COLO668 (cell line): ENCODE measurements around the gene JAG1.
"Not testable (repeated sequence)": the region's sequence is repeated elsewhere in the genome, so short reads cannot be mapped to it uniquely, and the experiment has no call there.

ENCODE experiments used
- DNase-seq: peaks from one replicate; lab custom pipeline; 2025; ENCODE audit not compliant: unreplicated experiment; lab: John Stamatoyannopoulos, UW

Gene JAG1

DNA sequence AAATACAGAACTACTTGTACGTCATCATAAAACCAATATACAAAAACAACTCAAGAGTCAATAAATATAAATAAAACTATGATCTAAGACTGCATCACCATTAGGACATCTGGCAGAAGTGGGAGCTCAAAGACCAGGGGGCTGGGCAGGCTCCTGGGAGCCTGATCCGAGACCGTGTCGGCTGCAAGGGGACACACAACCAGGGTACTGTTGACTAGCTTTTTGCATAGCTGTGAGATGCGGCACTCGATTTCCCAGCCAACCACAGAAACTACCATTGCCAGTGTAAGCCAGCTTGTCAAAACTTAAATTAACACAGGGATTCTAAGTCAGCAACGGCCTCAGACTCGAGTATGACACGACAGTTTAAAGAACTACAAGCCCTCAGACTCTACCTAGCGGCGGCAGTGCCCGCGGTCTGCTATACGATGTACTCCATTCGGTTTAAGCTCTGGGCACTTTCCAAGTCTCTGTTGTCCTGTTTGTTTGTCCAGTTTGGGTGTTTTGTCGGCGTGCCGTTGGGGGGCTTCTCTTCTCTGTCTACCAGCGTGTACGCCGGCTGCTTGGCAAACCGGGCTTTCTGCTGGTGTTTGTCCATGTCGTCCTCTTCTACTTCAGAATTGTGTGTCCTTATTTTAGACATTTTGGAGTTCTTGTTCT, 34.6 kb downstream of the JAG1 start:
- DNase-seq = no peak

DNA sequence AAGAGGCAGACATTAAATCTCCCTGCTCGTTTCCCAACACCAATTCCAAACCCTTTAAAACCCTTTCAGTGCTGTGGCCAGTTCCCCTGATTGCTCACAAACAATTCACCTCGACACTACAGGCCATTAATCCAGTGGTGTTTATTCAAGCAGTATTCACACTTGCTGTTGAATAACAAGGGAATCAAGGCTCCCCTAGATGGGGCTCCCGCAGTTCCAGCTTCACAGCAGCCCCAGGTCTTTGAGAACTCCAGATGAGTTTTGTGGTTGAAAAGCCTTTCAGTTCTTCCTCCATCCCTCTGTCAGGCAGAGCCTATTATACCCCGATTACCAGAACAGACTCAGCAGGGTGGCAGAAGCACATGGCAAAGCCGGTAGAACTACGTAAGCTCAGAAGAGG, 36.2 kb downstream of the JAG1 start:
- no peak for DNase-seq

DNA sequence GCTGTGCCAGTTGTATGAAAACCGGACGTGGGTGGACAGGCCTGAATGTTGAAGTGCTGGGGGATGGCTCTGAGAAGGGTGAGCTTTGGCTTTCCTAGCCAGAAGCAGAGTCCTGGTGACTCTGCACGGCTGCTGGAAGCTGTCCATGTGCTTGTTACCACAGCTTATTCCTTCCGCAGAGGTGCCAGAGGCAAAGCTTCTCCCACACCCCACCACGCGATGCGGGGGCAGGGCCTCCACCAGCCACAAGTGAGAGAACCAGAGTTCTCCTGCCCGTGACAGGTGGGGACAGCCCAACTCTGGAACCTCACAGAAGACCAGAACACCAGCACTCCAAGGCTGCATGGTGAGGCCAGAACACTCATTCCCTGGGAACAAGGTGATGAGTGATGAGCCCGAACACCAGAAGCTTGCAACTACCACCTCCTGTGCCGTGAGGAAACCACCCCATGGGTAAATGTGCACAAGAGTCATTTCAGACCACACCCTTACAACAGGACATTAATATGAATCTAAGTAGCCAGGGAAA, 36.7 kb downstream of the JAG1 start:
- no peak for DNase-seq

DNA sequence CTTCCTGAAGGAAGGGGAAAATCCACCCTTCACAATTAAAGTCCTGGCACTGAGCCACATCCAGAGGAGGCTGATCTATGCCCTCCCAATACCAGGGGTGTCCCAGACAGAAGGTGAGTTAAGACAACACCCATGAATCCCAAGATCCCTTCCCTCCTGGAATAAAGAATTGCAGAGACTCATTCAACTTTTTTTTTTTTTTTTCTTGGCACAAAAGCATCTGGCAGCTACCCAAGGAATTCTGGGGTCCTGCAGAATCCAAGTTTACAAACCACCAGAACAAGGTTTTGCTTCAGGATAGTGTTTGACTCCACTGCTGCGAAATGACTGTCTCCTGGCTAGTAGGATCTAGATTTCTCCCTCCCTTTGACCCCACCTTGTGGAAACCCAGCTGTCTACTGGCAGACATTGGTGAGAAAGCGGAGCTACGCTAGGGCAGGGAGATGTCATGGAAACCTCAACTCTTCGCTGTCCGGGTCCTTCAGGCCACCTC, 37.4 kb downstream of the JAG1 start:
- DNase-seq = no peak

DNA sequence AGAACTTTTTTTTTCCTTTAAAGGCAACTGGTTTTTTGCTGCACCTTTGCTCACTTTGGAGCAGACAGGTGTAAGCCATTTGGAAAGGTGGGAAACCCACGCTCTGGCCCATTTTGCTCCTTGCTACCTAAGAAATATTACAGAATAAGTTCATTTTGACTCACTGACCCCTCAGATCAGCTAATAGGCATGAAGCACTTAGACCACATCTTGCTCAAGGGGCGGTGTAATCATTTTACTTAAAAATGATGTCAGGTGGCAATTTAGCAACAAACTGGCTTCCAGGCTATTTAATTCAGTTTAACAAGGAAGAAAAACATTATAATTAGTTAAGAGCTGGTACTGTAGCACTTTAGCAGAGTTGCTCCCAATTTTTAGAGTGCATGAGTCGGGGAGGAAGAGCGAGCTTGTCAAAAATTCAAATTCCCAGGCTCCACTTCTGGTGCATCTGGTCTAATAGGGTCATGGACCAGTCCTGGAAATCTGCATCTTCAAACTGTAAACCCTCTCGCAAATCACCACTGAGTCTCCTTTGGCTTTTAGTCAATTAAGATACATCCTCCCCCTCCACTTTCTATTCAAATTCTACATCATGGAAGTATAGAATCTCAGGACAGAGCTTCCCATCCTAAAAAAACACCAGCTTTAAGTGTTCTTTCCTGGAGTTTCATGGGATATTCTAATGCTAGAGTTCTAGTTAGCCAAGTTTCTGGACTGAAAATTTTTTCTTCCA, 38.2 kb downstream of the JAG1 start:
- DNase-seq = no peak

DNA sequence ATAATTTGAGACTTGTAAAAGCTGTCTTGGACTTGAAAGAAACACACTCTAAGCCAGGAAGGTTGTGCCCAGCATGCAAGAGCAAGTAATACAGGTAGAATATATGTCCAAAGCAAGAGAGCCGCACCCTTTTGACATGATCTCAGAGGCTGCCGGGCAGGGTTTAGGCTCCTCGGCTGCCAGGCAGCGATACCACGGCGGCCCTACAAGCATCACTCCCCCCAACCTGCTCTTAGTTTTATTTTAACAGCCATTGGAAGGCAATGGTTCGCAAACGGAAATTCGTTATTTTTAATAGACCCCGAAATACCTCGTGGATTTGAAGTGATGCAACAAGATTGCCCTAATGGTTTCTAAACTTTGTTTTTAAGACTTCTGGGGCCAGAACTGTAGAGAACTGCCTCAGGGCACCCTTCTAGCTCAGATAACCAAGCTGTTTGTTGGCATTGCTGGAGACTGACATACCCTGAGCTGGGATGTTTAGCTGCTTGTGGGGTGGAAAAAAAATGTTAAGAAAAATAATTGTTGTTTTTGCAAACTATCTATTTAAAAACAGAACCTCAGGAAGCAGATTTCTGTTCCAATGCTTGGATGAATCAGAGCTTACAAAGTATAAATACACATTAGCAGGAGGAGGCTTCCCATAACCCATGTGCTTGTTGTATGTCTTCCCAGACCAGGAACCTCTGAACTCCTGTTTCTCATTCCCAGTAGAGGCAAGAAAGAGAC, 39.0 kb downstream of the JAG1 start:
- DNase-seq = no peak

DNA sequence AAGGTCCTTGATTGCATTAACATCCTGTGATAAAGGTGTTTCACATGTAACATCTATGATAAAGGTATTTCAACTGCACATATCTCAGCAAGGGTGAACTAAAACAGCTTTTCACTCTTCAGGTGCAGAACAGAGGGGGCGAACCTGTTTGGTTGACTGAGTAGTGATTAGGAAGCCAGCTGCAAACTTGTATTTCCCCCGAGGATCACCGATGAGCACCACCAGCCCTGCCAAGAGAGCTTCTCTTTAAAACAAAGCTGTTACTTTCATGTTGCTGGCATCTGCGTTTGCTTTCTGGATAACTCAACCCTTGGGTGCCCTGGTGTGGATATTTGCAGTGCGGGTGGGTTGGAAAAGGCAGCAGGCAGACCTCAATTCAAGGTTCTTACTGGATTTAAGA, 39.6 kb downstream of the JAG1 start:
- DNase-seq = no peak

DNA sequence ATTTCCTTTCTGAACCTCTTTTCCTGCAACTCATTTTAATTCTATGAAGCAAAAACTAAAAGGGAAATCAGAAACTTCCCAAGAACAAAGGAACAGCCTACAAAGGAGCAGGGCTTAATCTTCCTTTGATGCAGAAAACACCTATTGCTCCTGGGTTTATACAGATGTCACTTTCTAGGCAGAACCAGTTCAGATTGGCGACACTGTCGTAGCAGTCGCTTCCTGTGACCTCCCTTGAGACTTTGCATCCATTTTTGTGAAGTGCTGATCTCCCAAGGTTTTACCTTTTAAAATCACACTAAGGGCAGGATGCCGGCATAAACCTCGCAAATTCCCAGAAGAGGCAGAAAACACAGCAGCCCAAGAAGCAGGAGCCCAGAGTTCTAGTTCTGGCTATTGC, 40.1 kb downstream of the JAG1 start:
- no peak for DNase-seq

DNA sequence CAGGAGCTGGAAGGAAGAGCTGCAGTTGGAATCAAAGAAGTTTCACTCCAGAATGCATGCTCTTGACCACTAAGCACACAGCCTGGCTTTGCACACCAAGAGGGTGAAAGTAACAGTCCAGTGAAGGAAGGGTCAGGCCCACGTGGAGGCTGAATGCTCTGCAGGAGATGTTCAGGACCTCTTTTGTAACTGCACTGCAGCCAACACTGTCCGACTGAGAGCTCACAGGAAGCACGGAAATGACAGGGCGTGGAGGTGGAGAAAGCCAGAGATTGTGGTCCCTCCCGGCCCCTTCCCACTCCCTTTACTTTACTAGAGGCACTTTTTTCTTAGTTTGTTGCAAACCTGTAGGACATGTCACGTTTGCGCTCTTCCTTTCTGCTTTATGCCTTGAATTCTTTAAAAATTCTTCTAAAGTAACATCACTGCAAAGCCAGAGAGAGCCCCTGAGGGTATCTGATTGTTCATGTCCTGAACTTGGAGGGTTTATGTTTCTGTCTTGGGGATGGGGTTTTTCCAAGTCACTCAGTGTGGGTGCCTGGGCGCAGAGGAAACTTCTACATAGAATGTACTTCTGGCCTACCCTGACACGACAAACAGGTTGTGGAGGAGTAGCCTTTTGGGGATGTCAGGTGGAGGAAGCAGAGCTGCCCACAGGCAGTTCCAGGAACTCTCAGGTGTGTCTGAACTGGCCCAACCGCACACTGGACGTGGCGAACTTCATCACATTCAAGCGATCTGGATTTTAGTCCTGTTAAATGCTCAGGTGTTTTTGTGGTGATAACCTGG, 40.9 kb downstream of the JAG1 start:
- no peak for DNase-seq

DNA sequence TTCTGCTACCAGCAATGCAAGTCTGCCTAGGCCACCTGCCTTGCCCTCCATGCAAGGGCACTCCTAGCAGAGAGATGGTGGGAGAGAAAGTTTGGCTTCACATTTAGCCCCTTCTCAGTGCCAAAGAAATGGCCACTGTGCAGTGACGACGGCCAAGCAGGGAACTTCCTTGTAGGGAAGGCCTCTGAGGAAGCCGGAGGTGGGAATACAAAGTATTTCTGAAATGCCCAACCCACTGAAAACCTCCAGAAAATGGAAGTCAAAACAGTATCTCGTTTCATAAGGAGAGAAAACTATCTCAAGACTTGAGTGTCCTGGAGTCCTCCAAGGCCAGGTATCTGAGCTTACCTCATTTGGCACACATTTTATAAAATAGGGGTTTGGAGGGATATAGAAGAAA, 42.7 kb downstream of the JAG1 start:
- DNase-seq = no peak

DNA sequence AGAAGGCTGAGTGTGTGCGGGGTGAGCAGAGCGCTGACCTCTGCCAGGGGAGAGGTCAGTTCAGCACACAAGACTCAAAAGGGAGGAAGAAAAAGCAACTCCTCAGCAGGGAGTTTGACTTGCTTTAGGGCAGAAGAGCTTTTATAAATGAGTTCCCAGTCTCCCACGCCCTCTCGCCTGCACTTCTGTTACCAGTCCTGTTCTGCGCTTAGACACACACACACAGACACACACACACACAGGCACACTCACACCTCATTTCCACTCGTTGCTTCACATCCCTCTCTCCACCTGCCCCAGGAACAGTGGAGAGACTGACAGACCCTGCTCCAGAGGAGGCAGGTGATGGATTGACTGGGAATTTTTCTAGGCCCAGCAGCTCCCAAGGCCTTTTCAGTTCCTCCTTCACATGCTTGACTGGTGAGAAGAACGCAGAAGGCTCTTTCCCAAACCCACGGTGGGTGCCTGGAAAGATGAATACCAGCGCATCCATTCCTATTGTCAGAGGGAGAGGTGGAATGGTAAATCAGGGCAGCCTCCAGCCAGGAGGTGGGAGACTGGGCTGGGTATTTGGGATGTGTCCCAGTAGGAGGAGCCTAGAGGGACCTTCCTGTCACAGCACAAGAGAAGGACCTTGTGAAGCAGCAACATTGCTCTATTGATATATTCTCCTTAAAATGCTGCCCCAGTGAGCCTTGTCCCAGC, 43.7 kb downstream of the JAG1 start:
- no peak for DNase-seq

DNA sequence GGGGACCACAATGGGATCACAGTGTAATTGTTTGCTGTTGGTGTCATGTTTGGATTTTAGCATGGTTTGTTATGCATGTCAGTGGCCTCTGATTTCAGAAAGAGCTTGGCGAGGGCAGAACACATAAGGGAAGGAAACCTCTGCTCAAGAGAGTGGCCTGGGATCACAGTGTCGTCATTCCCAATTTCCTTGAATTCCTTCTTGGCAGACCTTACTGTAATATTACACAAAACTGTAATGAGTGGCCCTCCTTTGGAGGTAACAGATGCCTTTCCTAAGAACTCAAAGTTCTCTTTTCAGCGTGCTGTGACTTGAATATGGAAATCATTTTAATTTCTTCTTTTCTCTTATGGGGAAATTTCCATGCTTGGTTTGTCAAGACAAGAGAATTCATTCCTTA, 46.9 kb downstream of the JAG1 start:
- DNase-seq = no peak

DNA sequence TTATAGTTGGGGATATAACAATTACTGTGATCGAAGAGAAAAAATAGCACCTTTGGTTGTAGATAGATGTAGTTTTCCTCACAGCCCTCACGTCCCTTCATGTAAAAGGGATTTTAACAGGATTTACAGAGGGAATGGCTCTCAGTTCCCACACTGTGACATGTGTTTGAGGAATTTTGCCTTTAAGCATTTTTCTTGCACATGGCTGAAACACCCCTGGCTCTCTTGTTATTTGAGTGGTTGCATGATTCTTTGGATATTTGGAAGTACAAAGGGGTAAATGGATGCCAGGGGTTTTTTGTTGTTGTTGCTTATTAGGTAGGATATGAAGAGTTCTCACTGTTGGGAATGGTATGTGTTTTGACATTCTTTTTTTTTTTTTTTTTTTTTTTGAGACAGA, 48.2 kb downstream of the JAG1 start:
- no peak for DNase-seq

DNA sequence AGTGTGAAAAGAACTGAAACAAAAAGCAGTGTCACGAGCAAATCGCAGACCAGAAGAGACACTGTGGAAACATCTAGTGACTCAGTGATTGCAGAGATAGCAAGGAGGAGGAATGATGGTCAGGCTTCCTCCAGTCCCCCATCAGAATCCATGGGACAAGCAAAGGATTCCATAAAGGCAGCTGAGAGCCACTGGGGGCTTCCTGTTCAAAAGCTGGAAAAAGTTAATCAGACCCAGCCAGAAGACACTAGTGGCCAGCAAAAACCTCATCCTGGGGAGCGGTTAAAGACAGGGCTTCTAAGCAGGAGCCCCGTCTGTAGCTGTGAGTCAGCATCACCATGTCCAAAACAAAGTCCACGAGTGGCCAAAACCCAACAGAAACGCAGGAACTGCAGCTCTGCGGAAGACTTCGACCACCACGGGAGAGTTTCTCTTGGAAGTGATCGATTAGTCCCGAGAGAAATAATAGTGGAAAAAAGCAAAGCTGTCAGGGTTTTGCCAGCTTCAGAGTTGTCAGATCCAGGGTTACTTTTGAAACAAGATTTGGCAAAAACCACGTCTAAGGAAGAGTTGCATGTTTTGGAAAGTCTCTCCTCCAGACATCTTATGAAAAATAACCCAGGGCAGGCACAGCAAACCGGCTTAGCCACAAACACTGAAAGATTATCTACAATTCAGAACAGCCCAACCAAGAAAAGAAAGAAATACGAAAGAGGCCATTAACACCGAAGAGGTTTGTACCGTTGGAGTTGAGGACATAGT, 51.0 kb downstream of the JAG1 start:
- no peak for DNase-seq

DNA sequence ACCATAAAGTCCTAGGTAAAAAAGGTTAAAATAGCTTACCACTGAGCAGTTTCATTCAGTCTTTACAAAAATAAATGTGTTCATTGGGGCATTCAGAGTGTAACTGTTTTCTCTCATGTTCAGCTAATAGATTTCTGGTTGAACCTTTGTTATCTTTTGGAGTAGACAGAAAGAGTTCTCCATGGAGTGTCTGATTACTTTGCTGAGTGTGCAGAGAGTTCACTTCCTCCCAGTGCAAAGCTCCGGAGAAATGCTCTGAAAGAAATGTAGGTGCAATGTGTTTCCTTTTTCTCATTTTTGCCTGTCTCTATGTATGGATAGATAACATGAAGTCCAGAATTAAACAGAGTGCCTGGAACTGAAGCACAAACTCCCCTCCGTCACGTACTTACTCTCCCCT, 52.6 kb downstream of the JAG1 start:
- DNase-seq = no peak

DNA sequence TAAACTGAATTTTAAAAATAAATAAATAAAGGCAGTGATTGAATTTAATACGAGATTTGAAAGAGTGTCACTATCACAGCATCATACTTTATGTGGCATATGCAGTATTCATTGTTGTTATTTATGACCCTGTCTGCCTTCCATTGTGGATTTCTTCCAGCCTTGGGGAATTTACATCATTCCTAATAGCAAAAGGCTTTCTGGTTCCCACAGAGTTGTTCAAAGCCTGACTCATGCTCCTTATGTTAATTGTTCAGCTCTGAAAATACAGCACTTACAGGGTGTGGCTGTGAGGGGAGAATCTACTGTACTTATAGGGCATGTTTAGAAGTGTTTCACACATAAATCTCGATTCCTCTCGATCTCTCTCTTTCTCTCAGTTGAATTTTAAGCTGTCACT, 54.4 kb downstream of the JAG1 start:
- DNase-seq = no peak

DNA sequence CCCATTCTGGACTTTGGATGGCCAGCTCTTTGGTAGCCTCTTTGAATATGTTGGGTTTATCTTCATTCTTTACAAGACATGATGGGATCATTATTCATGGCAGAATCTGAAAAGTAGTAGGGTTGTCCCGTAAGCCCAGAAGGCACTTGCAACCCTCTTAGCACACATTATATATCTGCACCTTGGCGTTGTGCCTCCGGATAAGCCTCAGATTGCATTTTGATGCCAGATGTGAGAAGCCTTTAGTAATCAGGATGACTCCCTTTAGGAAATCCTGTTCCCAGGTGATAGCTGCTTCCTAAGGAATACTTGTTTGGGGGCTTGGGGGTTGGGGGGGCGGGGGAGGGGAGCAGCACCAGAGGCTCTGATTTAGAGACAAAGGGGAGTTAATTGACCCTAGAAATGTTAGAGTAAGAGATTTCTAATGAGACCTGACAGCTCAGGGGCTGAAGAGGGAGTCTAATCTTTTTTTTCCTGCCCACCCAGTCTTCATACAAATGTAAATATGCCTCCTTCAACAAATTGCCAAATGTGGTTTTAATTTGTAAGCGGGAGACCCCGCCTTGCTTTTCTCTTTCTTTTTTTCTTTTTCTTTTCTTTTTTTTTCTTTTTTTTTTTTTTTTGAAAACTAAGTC, 55.1 kb downstream of the JAG1 start:
- no peak for DNase-seq

DNA sequence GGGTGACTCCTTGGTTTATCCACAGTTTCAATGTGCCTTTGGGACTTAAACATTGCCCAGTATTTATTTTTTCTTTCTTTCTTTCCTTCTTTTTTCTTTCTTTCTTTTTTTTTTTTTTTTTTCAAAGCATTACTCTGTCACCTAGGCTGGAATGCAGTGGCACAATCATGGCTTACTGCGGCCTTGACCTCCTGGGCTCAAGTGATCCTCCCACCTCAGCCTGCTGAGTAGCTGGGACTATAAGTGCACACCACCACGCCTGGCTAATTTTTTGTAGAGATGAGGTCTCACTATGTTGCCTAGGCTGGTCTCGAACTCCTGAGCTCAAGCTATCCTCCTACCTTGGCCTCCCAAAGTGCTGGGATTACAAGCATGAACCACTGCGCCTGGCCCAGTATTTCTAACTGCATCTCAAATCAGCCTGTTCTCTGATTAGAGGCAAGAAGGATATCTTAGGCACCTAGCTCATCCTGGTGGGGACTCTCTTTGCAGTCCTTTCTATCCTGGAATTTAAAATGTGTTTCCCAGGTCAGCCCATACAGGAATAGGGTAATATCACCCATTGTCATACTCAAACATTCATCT, 56.2 kb downstream of the JAG1 start:
- not testable (repeated sequence) for DNase-seq

DNA sequence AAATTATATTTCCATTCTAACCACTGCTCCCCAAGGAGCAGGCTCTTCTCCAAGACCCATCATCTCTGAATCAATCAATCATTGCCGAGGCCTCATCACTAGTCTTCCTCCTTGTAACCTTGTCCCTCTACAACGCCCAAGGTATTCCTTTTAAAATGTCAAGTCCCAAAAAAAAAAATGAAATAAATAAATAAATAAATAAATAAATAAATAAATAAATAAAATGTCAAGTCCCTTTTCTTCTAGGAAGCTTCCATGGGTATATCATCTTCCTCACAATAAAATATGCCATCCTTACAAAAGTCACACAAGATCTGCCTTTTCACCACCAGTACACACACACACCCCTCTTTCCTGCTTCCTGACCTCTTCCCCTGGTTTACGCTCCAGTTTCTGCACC, 57.6 kb downstream of the JAG1 start:
- no peak for DNase-seq
